Astrocyte (in vitro differentiated cells and primary cell): ENCODE data around the gene AP4B1.

Source experiments
- CTCF ChIP-seq: IDR thresholded peaks from 2 replicates; pipeline ENCODE4 v1.5.1; 2011; ENCODE audit warnings: low read depth, mild to moderate bottlenecking, inconsistent platforms, low read length, moderate library complexity; ENCODE audit not compliant: insufficient read depth
- EZH2 ChIP-seq: IDR thresholded peaks from 2 replicates; pipeline ENCODE4 v1.6.1; 2012; ENCODE audit warnings: mild to moderate bottlenecking, low read length, inconsistent platforms; ENCODE audit not compliant: insufficient read depth

- TF ChIP-seq CTCF (peak; percentile 53), EZH2 (no peak)
These were observed 44.4 kb upstream of the AP4B1 start for GRCh38 chr1:113949007-113949406.
